SK-N-SH (cell line): ENCODE results near the gene TAB3. TPM values are rescaled to one million over a fixed set of nuclear protein-coding genes. Genes with fewer than 3 reads are reported as not detected.
A peak's percentile ranks its signal among the peaks of the same experiment; 100 is the strongest.

Experiments
- CTCF ChIA-PET: fragments of 300-600, 350-600 bp; formaldehyde crosslinking; extraction: SDS; loops from one replicate; lab custom pipeline; 2021; lab: Yijun Ruan, JAX
- POLR2A ChIA-PET: fragments of 350-600 bp; sonication (Branson Sonifier 250); formaldehyde crosslinking; extraction: SDS; loops from one replicate; lab custom pipeline; 2020; ENCODE audit warnings: antibody characterized with exemption, inconsistent platforms; lab: Yijun Ruan, JAX
- DNase-seq: peaks from one replicate; pipeline ENCODE4 v3.0.0; 2012
- H2AFZ ChIP-seq: fragments of 200-600 bp; sonication (generic); 2 replicates; pipeline ENCODE4 v1.8.1; 2016; ENCODE audit warnings: antibody characterized with exemption, mild to moderate bottlenecking, low read depth
- H3F3A ChIP-seq: fragments of 200-600 bp; sonication (generic); replicated peaks from 2 replicates; pipeline ENCODE3; 2016; ENCODE audit warnings: antibody characterized with exemption, mild to moderate bottlenecking; ENCODE audit not compliant: insufficient read depth
- H3K27ac ChIP-seq, 2 experiments: fragments of 200-500 bp in 1 of 2; fragments of 200-600 bp in 1 of 2; sonication (Bioruptor generic) in 1 of 2; sonication (generic), shearing (Covaris generic) in 1 of 2; 2 replicates each; pipeline versions ENCODE4 v1.5.1 to v1.6.1; 2014 to 2016; ENCODE audit warnings: low read depth in 2 of 2, inconsistent platforms in 1 of 2, low read length in 1 of 2, mild to moderate bottlenecking in 1 of 2, mixed read lengths in 1 of 2
- H3K27me3 ChIP-seq: fragments of 200-600 bp; sonication (generic), shearing (Covaris generic); 2 replicates; pipeline ENCODE4 v1.6.1; 2016; ENCODE audit warnings: mixed run types; ENCODE audit not compliant: insufficient read depth
- H3K36me3 ChIP-seq, 2 experiments: fragments of 200-500 bp in 1 of 2; fragments of 200-600 bp in 1 of 2; sonication (Bioruptor generic) in 1 of 2; sonication (generic) in 1 of 2; replicated peaks in 1 of 2; 2 replicates each; pipeline versions ENCODE3 to v1.5.1; 2014 to 2016; ENCODE audit warnings: low read length in 1 of 2, mild to moderate bottlenecking in 1 of 2; ENCODE audit not compliant: insufficient read depth in 2 of 2, control insufficient read depth in 1 of 2
- H3K4me1 ChIP-seq, 2 experiments: fragments of 200-500 bp in 1 of 2; fragments of 200-600 bp in 1 of 2; sonication (Bioruptor generic) in 1 of 2; sonication (generic), shearing (Covaris generic) in 1 of 2; 2 replicates each; pipeline versions ENCODE4 v1.5.1 to v1.6.1; 2014 to 2016; ENCODE audit warnings: low read depth in 1 of 2, low read length in 1 of 2, mixed run types in 1 of 2; ENCODE audit not compliant: insufficient read depth in 2 of 2, control insufficient read depth in 1 of 2
- H3K4me2 ChIP-seq: fragments of 200-600 bp; sonication (generic), shearing (Covaris generic); 2 replicates; pipeline ENCODE4 v1.6.1; 2017; ENCODE audit warnings: mixed run types
- H3K4me3 ChIP-seq, 2 experiments: fragments of 200-500 bp in 1 of 2; fragments of 200-600 bp in 1 of 2; sonication (Bioruptor generic) in 1 of 2; sonication (generic), shearing (Covaris generic) in 1 of 2; 2 replicates each; pipeline versions ENCODE4 v1.5.1 to v1.8.1; 2014 to 2016; ENCODE audit warnings: low read depth in 2 of 2, inconsistent platforms in 1 of 2, low read length in 1 of 2, mild to moderate bottlenecking in 1 of 2, mixed read lengths in 1 of 2, moderate library complexity in 1 of 2
- H3K79me2 ChIP-seq: fragments of 200-600 bp; sonication (generic); 2 replicates; pipeline ENCODE4 v1.8.1; 2017; ENCODE audit warnings: mild to moderate bottlenecking; ENCODE audit not compliant: insufficient read depth
- H3K9ac ChIP-seq: fragments of 200-600 bp; sonication (generic); 2 replicates; pipeline ENCODE4 v1.6.1; 2017; ENCODE audit warnings: mixed run types
- H3K9me2 ChIP-seq: fragments of 200-600 bp; sonication (generic); 2 replicates; pipeline ENCODE4 v1.6.1; 2017; ENCODE audit warnings: mixed run types
- H3K9me3 ChIP-seq: fragments of 200-600 bp; sonication (generic); 2 replicates; pipeline ENCODE4 v1.6.1; 2017; ENCODE audit warnings: mixed run types, mild to moderate bottlenecking, moderate library complexity
- H4K20me1 ChIP-seq: fragments of 200-600 bp; sonication (generic); 2 replicates; pipeline ENCODE4 v1.6.1; 2017; ENCODE audit warnings: mild to moderate bottlenecking, mixed run types; ENCODE audit not compliant: insufficient read depth
- CHD2 ChIP-seq: fragments of 150-350 bp; IDR thresholded peaks from 2 replicates; pipeline ENCODE4 v1.6.1; 2018; ENCODE audit warnings: low read length; ENCODE audit not compliant: partially characterized antibody
- EP300 ChIP-seq, 2 experiments: IDR thresholded peaks; 2 replicates each; pipeline versions ENCODE4 v1.4.0 to v1.6.1; 2012; ENCODE audit warnings: borderline replicate concordance in 1 of 2, low read depth in 1 of 2, low read length in 1 of 2
- GABPA ChIP-seq: IDR thresholded peaks from 2 replicates; pipeline ENCODE4 v1.4.0; 2012; ENCODE audit warnings: low read depth, mild to moderate bottlenecking
- MXI1 ChIP-seq: IDR thresholded peaks from 2 replicates; pipeline ENCODE4 v1.6.1; 2012; ENCODE audit warnings: mild to moderate bottlenecking, low read depth, low read length, improper control_type of control experiment
- NFIC ChIP-seq: IDR thresholded peaks from 2 replicates; pipeline ENCODE4 v1.4.0; 2012; ENCODE audit warnings: borderline replicate concordance
- RFX5 ChIP-seq: IDR thresholded peaks from 2 replicates; pipeline ENCODE4 v1.6.1; 2012; ENCODE audit warnings: mild to moderate bottlenecking, improper control_type of control experiment, low read length
- SIN3A ChIP-seq: IDR thresholded peaks from 2 replicates; pipeline ENCODE4 v1.6.1; 2012; ENCODE audit warnings: low read depth, mild to moderate bottlenecking, low read length, moderate library complexity, borderline replicate concordance
- TEAD4 ChIP-seq: IDR thresholded peaks from 2 replicates; pipeline ENCODE4 v1.4.0; 2012; ENCODE audit warnings: mild to moderate bottlenecking, borderline replicate concordance; ENCODE audit not compliant: insufficient read depth
- USF1 ChIP-seq: IDR thresholded peaks from 2 replicates; pipeline ENCODE4 v1.4.0; 2012; ENCODE audit warnings: low read depth, borderline replicate concordance
- YY1 ChIP-seq: IDR thresholded peaks from 2 replicates; pipeline ENCODE4 v1.4.0; 2012; ENCODE audit warnings: low read depth, mild to moderate bottlenecking
- ZBTB33 ChIP-seq: IDR thresholded peaks from 2 replicates; pipeline ENCODE4 v1.4.0; 2012; ENCODE audit warnings: low read depth, borderline replicate concordance
- WGBS: methylation state at CpG from one replicate; pipeline ENCODE4 v1.1.6; 2017; ENCODE audit warnings: low lambda C conversion rate; 5-methylcytosine and 5-hydroxymethylcytosine counted together
- polyA plus RNA-seq, 3 experiments: library from polyadenylated mRNA; depleted of rRNA; stranded (reverse); fragments of >200 nt; gene quantifications; 2 replicates each; pipeline ENCODE4 v1.2.3, GENCODE V29; 2012
- TF ChIP-seq, protein P1 (sequence below): IDR thresholded peaks from 2 replicates; pipeline ENCODE4 v1.4.0; 2012; ENCODE audit warnings: low read depth
- TF ChIP-seq, protein P2 (sequence below): IDR thresholded peaks from 2 replicates; pipeline ENCODE4 v1.6.1; 2012; ENCODE audit warnings: mild to moderate bottlenecking, low read depth, low read length, moderate library complexity
- TF ChIP-seq, protein P3 (sequence below): fragments of 200-600 bp; sonication (generic); IDR thresholded peaks from 2 replicates; pipeline ENCODE4 v1.6.1; 2017; ENCODE audit warnings: antibody characterized with exemption, mild to moderate bottlenecking, moderate library complexity
- TF ChIP-seq, protein P4 (sequence below): fragments of 150-350 bp; IDR thresholded peaks from 2 replicates; pipeline ENCODE4 v1.6.1; 2017; ENCODE audit warnings: antibody characterized with exemption, low read length, low read depth, borderline replicate concordance

The TAB3 gene
- polyA plus RNA-seq, 1 of the 3 experiments (the other 2 are of a cell fraction) = 9.2 TPM

DNA sequence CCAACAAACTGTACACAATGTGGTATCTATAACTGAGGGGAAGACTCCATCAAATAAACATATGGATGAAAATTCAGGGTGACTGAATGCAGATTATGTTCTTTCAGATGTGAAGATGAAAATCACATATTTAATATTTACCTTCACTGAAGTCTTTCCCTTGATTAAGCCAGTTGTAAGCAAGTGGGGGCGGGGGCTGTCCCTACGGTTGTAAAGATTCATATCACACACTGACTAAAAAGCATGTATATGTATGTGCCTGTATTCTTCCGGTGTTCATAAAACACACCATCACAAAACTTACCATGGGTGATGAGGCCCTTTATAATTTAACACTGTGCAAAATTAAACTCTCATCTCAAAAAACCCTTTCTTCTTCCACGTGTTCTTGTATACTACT is 1.3 kb downstream of the TAB3 start:
- no peaks in the 10 kb centered on the region for H3K9me3 ChIP-seq
- CTCF ChIA-PET = no interaction called here
- peaks cover 48% of the 10 kb centered on the region for H3K79me2 ChIP-seq
- TF ChIP-seq USF1 (no peak), YY1 (no peak), RFX5 (no peak), ZBTB33 (no peak), NFIC (no peak), GABPA (no peak), EP300 (IDR thresholded peaks at IDR 0.05; ENCODE audit: borderline replicate concordance in 1 of 2, low read depth in 1 of 2, low read length in 1 of 2) (no peak), TEAD4 (no peak), SIN3A (no peak), CHD2 (no peak), MXI1 (no peak)
- TF ChIP-seq, protein P1, sequence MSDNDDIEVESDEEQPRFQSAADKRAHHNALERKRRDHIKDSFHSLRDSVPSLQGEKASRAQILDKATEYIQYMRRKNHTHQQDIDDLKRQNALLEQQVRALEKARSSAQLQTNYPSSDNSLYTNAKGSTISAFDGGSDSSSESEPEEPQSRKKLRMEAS = no peak
- TF ChIP-seq, protein P2, sequence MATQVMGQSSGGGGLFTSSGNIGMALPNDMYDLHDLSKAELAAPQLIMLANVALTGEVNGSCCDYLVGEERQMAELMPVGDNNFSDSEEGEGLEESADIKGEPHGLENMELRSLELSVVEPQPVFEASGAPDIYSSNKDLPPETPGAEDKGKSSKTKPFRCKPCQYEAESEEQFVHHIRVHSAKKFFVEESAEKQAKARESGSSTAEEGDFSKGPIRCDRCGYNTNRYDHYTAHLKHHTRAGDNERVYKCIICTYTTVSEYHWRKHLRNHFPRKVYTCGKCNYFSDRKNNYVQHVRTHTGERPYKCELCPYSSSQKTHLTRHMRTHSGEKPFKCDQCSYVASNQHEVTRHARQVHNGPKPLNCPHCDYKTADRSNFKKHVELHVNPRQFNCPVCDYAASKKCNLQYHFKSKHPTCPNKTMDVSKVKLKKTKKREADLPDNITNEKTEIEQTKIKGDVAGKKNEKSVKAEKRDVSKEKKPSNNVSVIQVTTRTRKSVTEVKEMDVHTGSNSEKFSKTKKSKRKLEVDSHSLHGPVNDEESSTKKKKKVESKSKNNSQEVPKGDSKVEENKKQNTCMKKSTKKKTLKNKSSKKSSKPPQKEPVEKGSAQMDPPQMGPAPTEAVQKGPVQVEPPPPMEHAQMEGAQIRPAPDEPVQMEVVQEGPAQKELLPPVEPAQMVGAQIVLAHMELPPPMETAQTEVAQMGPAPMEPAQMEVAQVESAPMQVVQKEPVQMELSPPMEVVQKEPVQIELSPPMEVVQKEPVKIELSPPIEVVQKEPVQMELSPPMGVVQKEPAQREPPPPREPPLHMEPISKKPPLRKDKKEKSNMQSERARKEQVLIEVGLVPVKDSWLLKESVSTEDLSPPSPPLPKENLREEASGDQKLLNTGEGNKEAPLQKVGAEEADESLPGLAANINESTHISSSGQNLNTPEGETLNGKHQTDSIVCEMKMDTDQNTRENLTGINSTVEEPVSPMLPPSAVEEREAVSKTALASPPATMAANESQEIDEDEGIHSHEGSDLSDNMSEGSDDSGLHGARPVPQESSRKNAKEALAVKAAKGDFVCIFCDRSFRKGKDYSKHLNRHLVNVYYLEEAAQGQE = no peak
- TF ChIP-seq, protein P3, sequence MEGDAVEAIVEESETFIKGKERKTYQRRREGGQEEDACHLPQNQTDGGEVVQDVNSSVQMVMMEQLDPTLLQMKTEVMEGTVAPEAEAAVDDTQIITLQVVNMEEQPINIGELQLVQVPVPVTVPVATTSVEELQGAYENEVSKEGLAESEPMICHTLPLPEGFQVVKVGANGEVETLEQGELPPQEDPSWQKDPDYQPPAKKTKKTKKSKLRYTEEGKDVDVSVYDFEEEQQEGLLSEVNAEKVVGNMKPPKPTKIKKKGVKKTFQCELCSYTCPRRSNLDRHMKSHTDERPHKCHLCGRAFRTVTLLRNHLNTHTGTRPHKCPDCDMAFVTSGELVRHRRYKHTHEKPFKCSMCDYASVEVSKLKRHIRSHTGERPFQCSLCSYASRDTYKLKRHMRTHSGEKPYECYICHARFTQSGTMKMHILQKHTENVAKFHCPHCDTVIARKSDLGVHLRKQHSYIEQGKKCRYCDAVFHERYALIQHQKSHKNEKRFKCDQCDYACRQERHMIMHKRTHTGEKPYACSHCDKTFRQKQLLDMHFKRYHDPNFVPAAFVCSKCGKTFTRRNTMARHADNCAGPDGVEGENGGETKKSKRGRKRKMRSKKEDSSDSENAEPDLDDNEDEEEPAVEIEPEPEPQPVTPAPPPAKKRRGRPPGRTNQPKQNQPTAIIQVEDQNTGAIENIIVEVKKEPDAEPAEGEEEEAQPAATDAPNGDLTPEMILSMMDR = no peak
- TF ChIP-seq, protein P4, sequence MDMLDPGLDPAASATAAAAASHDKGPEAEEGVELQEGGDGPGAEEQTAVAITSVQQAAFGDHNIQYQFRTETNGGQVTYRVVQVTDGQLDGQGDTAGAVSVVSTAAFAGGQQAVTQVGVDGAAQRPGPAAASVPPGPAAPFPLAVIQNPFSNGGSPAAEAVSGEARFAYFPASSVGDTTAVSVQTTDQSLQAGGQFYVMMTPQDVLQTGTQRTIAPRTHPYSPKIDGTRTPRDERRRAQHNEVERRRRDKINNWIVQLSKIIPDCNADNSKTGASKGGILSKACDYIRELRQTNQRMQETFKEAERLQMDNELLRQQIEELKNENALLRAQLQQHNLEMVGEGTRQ = no peak
- no peaks in the 10 kb centered on the region for H4K20me1 ChIP-seq
- no peaks in the 10 kb centered on the region for H3K9me2 ChIP-seq
- peak overlapping the region; percentile 73; the same call in 1 of the 2 replicates for H3K9ac ChIP-seq
- H3K4me1 ChIP-seq = peaks cover 0 to 4% of the 10 kb centered on the region in 2 experiments; a peak in 2 of 4 replicates
- no peak for DNase-seq
- H3F3A ChIP-seq = no peaks in the 10 kb centered on the region
- peak overlapping the region; percentile 67 to 68; a peak in 3 of 4 replicates for H3K4me3 ChIP-seq
- WGBS = 48% methylated on average over 4 of the region's 4 CpGs
- no peaks in the 10 kb centered on the region for H3K36me3 ChIP-seq
- H3K4me2 ChIP-seq = peak overlapping the region; percentile 73
- H2AFZ ChIP-seq = peak overlapping the region; percentile 73; the same call in 1 of the 2 replicates
- POLR2A ChIA-PET = no interaction called here
- H3K27me3 ChIP-seq = no peaks in the 10 kb centered on the region
- H3K27ac ChIP-seq = no peak overlapping the region
